Measurements from ENCODE around the gene ZNF718. TPM values are rescaled to one million over a fixed set of nuclear protein-coding genes. Genes with fewer than 3 reads are reported as not detected.

ZNF718 gene
- total and polyA plus RNA-seq, 10 of the 15 experiments (the other 5 are each of a cell fraction or from before 2014, with no cell fraction given) = 1.1 to 7.0 (median 3.9) TPM

DNA sequence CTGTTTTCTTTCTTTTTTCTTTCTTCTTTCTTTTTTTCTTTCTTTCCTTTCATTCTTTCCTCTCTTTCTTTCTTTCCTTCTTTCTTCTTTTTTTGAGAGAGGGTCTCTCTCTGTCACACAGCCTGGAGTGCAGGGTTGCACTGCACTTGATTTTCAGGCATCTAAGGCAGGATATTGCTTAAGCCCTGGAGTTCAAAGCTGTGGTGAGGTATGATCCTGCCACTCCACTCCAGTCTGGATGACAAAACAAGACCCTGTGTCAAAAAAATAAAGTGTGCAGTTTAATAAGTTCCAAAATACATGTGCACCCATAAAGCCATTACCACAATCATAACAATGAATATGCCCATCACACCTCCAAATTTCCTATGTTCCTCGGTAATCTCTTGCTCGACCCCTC, 10.6 kb upstream of the ZNF718 start:
- intact Hi-C loops (cut with micrococcal nuclease; ENCODE audit: unreplicated experiment) = no loop called here
- SMC1A ChIA-PET (ENCODE audit: uncharacterized antibody, unreplicated experiment) = no interaction called here
- no peak for ATAC-seq
- TF ChIP-seq, protein P1, sequence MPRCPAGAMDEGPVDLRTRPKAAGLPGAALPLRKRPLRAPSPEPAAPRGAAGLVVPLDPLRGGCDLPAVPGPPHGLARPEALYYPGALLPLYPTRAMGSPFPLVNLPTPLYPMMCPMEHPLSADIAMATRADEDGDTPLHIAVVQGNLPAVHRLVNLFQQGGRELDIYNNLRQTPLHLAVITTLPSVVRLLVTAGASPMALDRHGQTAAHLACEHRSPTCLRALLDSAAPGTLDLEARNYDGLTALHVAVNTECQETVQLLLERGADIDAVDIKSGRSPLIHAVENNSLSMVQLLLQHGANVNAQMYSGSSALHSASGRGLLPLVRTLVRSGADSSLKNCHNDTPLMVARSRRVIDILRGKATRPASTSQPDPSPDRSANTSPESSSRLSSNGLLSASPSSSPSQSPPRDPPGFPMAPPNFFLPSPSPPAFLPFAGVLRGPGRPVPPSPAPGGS (IDR thresholded peaks at IDR 0.05; ENCODE audit: borderline replicate concordance, insufficient read depth, low read depth, low read length, poor library complexity, severe bottlenecking) = no peak
- TF ChIP-seq EZH2 (IDR thresholded peaks at IDR 0.05; ENCODE audit: borderline replicate concordance, control insufficient read depth, low read depth, low read length) = no peak
- no peak for TF ChIP-seq FOS (IDR thresholded peaks at IDR 0.05; ENCODE audit: borderline replicate concordance, extremely low read depth, insufficient read length)
- TF ChIP-seq, protein P2, sequence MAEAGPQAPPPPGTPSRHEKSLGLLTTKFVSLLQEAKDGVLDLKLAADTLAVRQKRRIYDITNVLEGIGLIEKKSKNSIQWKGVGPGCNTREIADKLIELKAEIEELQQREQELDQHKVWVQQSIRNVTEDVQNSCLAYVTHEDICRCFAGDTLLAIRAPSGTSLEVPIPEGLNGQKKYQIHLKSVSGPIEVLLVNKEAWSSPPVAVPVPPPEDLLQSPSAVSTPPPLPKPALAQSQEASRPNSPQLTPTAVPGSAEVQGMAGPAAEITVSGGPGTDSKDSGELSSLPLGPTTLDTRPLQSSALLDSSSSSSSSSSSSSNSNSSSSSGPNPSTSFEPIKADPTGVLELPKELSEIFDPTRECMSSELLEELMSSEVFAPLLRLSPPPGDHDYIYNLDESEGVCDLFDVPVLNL (IDR thresholded peaks at IDR 0.05; ENCODE audit: low read depth, low read length) = no peak
- no peak for TF ChIP-seq MTA2 (IDR thresholded peaks at IDR 0.05; ENCODE audit: low read depth)
- no peak for TF ChIP-seq SUZ12 (IDR thresholded peaks at IDR 0.05; ENCODE audit: unreplicated experiment)
- TF ChIP-seq, protein P3, sequence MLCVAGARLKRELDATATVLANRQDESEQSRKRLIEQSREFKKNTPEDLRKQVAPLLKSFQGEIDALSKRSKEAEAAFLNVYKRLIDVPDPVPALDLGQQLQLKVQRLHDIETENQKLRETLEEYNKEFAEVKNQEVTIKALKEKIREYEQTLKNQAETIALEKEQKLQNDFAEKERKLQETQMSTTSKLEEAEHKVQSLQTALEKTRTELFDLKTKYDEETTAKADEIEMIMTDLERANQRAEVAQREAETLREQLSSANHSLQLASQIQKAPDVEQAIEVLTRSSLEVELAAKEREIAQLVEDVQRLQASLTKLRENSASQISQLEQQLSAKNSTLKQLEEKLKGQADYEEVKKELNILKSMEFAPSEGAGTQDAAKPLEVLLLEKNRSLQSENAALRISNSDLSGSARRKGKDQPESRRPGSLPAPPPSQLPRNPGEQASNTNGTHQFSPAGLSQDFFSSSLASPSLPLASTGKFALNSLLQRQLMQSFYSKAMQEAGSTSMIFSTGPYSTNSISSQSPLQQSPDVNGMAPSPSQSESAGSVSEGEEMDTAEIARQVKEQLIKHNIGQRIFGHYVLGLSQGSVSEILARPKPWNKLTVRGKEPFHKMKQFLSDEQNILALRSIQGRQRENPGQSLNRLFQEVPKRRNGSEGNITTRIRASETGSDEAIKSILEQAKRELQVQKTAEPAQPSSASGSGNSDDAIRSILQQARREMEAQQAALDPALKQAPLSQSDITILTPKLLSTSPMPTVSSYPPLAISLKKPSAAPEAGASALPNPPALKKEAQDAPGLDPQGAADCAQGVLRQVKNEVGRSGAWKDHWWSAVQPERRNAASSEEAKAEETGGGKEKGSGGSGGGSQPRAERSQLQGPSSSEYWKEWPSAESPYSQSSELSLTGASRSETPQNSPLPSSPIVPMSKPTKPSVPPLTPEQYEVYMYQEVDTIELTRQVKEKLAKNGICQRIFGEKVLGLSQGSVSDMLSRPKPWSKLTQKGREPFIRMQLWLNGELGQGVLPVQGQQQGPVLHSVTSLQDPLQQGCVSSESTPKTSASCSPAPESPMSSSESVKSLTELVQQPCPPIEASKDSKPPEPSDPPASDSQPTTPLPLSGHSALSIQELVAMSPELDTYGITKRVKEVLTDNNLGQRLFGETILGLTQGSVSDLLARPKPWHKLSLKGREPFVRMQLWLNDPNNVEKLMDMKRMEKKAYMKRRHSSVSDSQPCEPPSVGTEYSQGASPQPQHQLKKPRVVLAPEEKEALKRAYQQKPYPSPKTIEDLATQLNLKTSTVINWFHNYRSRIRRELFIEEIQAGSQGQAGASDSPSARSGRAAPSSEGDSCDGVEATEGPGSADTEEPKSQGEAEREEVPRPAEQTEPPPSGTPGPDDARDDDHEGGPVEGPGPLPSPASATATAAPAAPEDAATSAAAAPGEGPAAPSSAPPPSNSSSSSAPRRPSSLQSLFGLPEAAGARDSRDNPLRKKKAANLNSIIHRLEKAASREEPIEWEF (IDR thresholded peaks at IDR 0.05; ENCODE audit: insufficient replicate concordance, low read depth, low read length) = no peak
- TF ChIP-seq STAT1 (conservative IDR thresholded peaks at IDR 0.05) = no peak
- no peak for TF ChIP-seq RAD21 (IDR thresholded peaks at IDR 0.05; ENCODE audit: insufficient read depth, low read depth, low read length)
- TF ChIP-seq, protein P4, sequence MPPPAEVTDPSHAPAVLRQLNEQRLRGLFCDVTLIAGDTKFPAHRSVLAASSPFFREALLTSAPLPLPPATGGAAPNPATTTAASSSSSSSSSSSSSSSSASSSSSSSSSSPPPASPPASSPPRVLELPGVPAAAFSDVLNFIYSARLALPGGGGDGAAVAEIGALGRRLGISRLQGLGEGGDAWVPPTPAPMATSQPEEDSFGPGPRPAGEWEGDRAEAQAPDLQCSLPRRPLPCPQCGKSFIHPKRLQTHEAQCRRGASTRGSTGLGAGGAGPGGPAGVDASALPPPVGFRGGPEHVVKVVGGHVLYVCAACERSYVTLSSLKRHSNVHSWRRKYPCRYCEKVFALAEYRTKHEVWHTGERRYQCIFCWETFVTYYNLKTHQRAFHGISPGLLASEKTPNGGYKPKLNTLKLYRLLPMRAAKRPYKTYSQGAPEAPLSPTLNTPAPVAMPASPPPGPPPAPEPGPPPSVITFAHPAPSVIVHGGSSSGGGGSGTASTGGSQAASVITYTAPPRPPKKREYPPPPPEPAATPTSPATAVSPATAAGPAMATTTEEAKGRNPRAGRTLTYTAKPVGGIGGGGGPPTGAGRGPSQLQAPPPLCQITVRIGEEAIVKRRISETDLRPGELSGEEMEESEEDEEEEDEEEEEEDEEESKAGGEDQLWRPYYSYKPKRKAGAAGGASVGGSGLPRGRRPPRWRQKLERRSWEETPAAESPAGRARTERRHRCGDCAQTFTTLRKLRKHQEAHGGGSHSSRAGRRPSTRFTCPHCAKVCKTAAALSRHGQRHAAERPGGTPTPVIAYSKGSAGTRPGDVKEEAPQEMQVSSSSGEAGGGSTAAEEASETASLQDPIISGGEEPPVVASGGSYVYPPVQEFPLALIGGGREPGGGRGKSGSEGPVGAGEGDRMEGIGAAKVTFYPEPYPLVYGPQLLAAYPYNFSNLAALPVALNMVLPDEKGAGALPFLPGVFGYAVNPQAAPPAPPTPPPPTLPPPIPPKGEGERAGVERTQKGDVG (CRISPR knock-in tag; IDR thresholded peaks at IDR 0.05) = no peak
- TF ChIP-seq ZNF274 (IDR thresholded peaks at IDR 0.05; ENCODE audit: insufficient read depth, insufficient read length) = no peak
- no peak for TF ChIP-seq FOXM1 (IDR thresholded peaks at IDR 0.05; ENCODE audit: low read depth, low read length)

More for the DNA sequence above, 10.6 kb upstream of the ZNF718 start:
- ChIA-PET POLR2A (interaction anchor here (0.7 kb wide), 1 partner anchor 12 kb away, joined by 6 read pairs; no protein-coding TSS in a partner anchor), CTCF (no interaction called here), RAD21 (ENCODE audit: unreplicated experiment) (no interaction called here)
- WGBS (ENCODE audit: insufficient coverage, insufficient replicate concordance, low lambda C conversion rate, missing lambda C conversion rate) = 35% methylated on average over 2 of the region's 2 CpGs
- no peak overlapping the region for H3K4me3 ChIP-seq
- in situ Hi-C loops (cut with MboI) = no loop called here
- no peaks in the 10 kb centered on the region for H3K36me3 ChIP-seq (ENCODE audit: control insufficient read depth in 2 of 2, insufficient read depth in 2 of 2, low read length in 1 of 2)
- no peaks in the 10 kb centered on the region for H3K79me2 ChIP-seq (ENCODE audit: control insufficient read depth, insufficient read depth, low read length)
- H2AFZ ChIP-seq (ENCODE audit: control insufficient read depth, low read depth, low read length) = no peak overlapping the region
- H3K4me1 ChIP-seq (ENCODE audit: control insufficient read depth, insufficient read depth, low read length) = no peaks in the 10 kb centered on the region
- H4K20me1 ChIP-seq (ENCODE audit: control insufficient read depth, insufficient read depth) = no peaks in the 10 kb centered on the region
- no peak for FAIRE-seq
- no peaks in the 10 kb centered on the region; the same call in 2 of the 3 replicates for H3K9me3 ChIP-seq (replicated peaks; ENCODE audit: control insufficient read depth, insufficient read depth, low read length)
- DNase-seq (ENCODE audit: low read depth, low spot score) = no peak
- H3K27ac ChIP-seq (ENCODE audit: control insufficient read depth, insufficient read depth) = no peak overlapping the region
- H3K27me3 ChIP-seq (replicated peaks in 1 of 2; ENCODE audit: control insufficient read depth in 2 of 2, insufficient read depth in 2 of 2, low read length in 1 of 2) = no peaks in the 10 kb centered on the region
- no TSS peak for BruUV-seq (replicated peaks)
- no peak overlapping the region for H3K9ac ChIP-seq (ENCODE audit: control insufficient read depth, insufficient read depth, low read length)
- H3K4me2 ChIP-seq (ENCODE audit: control insufficient read depth, insufficient read depth) = no peak overlapping the region

Data from GM12878 (cell line).